Mucosa of gallbladder (tissue), 1 donor: ENCODE data around the gene KCTD11. TPM values are rescaled to one million over a fixed set of nuclear protein-coding genes. Genes with fewer than 3 reads are reported as not detected.

Experiments
- DNase-seq: peaks from one replicate; pipeline ENCODE4 v3.0.0-alpha.2; 2020; ENCODE audit warnings: low spot score
- total RNA-seq: library from RNA; stranded (reverse); gene quantifications from one replicate; pipeline ENCODE4 v1.2.1, GENCODE V29; 2021
- donor health status: DM: no; HTN: no; CAD: no.

Gene KCTD11
- total RNA-seq, 1 donor from 2014 or later, result 15.3 TPM

DNA sequence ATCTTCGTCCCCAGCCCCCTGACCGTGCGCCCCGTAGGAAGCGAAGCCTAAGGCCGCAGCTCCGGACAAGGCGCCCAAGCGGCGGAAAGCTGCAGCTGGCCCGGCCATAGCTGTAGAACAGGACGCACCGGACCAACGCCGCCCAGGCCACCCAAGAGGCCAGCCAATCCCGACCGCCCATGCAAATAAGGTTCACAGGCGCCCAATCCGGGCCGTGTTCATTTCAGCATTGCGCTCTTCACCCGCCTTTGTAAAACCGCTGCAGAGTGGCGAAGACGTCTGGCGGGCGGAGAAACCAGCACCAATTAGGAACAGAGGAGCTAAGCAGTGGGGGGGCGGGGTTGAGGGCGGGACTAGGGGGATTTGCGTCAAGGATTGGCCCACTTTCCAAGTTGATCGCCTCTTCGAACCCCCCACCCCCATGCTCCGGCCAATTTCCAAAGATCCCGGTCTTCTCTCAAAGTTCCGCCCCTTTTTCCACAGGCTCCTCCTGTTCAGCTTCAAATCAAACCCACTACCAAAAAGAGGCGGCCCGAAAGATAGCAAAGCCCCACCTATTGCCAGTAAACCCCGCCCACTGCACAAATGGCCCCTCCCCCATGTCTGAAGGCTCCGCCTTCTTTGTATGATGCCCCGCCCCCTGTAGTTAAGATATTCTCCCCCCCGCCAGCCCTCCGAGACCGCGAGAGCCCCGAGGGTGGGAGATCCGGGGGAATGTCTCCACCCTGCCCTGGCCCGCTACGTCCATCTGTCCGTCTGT is 52.2 kb downstream of the KCTD11 start, which contains the start of gene TMEM256:
TSS of gene TMEM256 (minus strand) at position 121 of the 760 bp plus-strand sequence. CDS start at position 108, 13 bp downstream.
- peak; percentile 99 for DNase-seq

Other genes with a start within 250 kb of the KCTD11 start
- 45.5 TPM for gene ASGR2, start 237.3 kb upstream of the KCTD11 start, total RNA-seq
- 5.0 TPM for gene ASGR1, start 172.8 kb upstream of the KCTD11 start, total RNA-seq
- gene DLG4, start 132.3 kb upstream of the KCTD11 start, total RNA-seq, result 36.5 TPM
- gene ACADVL, start 132.2 kb upstream of the KCTD11 start, total RNA-seq, result 914 TPM
- gene DVL2, start 117.6 kb upstream of the KCTD11 start, total RNA-seq, result 60.9 TPM
- 32.3 TPM for gene PHF23, start 112.7 kb upstream of the KCTD11 start, total RNA-seq
- gene GABARAP, start 109.7 kb upstream of the KCTD11 start, total RNA-seq, result 587 TPM
- gene CTDNEP1, start 100.4 kb upstream of the KCTD11 start, total RNA-seq, result 107 TPM
- gene ELP5, start 99.9 kb upstream of the KCTD11 start, total RNA-seq, result 47.9 TPM
- 248 TPM for gene CLDN7, start 89.7 kb upstream of the KCTD11 start, total RNA-seq
- 7.6 TPM for gene SLC2A4, start 70.4 kb upstream of the KCTD11 start, total RNA-seq
- gene YBX2, start 57.5 kb upstream of the KCTD11 start, total RNA-seq, result 1.4 TPM
- gene EIF5A, start 44.5 kb upstream of the KCTD11 start, total RNA-seq, result 233 TPM
- 71.8 TPM for gene GPS2, start 36.8 kb upstream of the KCTD11 start, total RNA-seq
- 50.3 TPM for gene NEURL4, start 22.8 kb upstream of the KCTD11 start, total RNA-seq
- gene ACAP1, start 15.6 kb upstream of the KCTD11 start, total RNA-seq, result 24.2 TPM
- not detected for gene TMEM95, start 3.0 kb downstream of the KCTD11 start, total RNA-seq
- gene TNK1, start 28.9 kb downstream of the KCTD11 start, total RNA-seq, result 11.7 TPM
- 39.7 TPM for gene PLSCR3, start 42.4 kb downstream of the KCTD11 start, total RNA-seq
- 67.5 TPM for gene TMEM256, start 51.9 kb downstream of the KCTD11 start, total RNA-seq
- gene NLGN2, start 55.7 kb downstream of the KCTD11 start, total RNA-seq, result 35.2 TPM
- gene SPEM1, start 68.2 kb downstream of the KCTD11 start, total RNA-seq, result not detected
- gene SPEM2, start 73.5 kb downstream of the KCTD11 start, total RNA-seq, result not detected
- not detected for gene SPEM3, start 76.7 kb downstream of the KCTD11 start, total RNA-seq
- 14.3 TPM for gene TMEM102, start 83.3 kb downstream of the KCTD11 start, total RNA-seq
- 2.7 TPM for gene FGF11, start 87.3 kb downstream of the KCTD11 start, total RNA-seq
- gene CHRNB1, start 92.9 kb downstream of the KCTD11 start, total RNA-seq, result 10.0 TPM
- 82.8 TPM for gene ZBTB4, start 127.5 kb downstream of the KCTD11 start, total RNA-seq
- gene SLC35G6, start 129.3 kb downstream of the KCTD11 start, total RNA-seq, result not detected
- 133 TPM for gene POLR2A, start 132.2 kb downstream of the KCTD11 start, total RNA-seq
- gene TNFSF12, start 196.9 kb downstream of the KCTD11 start, total RNA-seq, result 81.5 TPM
- 120 TPM for gene TNFSF13, start 206.6 kb downstream of the KCTD11 start, total RNA-seq
- 46.6 TPM for gene SENP3, start 209.8 kb downstream of the KCTD11 start, total RNA-seq
- gene CD68, start 227.5 kb downstream of the KCTD11 start, total RNA-seq, result 75.3 TPM
- gene MPDU1, start 231.7 kb downstream of the KCTD11 start, total RNA-seq, result 76.4 TPM
- 3.1 TPM for gene SOX15, start 237.9 kb downstream of the KCTD11 start, total RNA-seq